Cardiac fibroblast (primary cell): ENCODE measurements around the gene SMYD5.

Source experiments
- DNase-seq, 2 donors: peaks; one replicate each; pipeline versions ENCODE4 v3.0.0 to v3.0.0-alpha.2; 2010; ENCODE audit warnings: low read depth in 2 of 2
- H3K4me3 ChIP-seq, 2 donors: replicated peaks in 1 of 2; 1 replicate in 1 of 2; 2 replicates in 1 of 2; pipeline ENCODE4 v1.5.1; 2011; ENCODE audit warnings: low read depth in 2 of 2, low read length in 2 of 2, mild to moderate bottlenecking in 2 of 2, moderate library complexity in 1 of 2
- TF ChIP-seq, protein P1 (sequence below): IDR thresholded peaks from one replicate; pipeline ENCODE4 v1.5.1; 2011; ENCODE audit warnings: low read depth, mild to moderate bottlenecking, low read length, inconsistent platforms

The SMYD5 gene

DNA sequence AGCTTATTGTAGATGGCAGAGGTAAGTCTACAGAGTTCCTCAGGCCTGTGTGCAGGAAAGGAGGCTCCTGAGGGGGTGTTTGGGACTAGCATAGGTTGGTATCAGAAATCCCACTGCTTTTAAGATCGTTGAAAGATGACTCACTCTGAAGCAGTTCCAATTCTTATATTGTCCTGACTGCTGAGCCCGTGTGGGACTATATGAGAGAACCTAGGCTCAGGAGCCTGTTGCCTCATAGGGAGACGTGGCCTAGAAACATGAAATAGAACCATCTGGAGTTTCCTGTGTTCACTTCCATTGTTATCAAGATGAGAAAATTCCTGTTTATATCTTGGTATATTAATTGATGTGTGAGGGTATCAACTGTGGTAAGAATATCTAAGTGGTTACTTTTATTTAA is 25.7 kb downstream of the SMYD5 start:
- DNase-seq, result peak; percentile 73 to 88
- H3K4me3 ChIP-seq, result no peak overlapping the region
- TF ChIP-seq, protein P1, sequence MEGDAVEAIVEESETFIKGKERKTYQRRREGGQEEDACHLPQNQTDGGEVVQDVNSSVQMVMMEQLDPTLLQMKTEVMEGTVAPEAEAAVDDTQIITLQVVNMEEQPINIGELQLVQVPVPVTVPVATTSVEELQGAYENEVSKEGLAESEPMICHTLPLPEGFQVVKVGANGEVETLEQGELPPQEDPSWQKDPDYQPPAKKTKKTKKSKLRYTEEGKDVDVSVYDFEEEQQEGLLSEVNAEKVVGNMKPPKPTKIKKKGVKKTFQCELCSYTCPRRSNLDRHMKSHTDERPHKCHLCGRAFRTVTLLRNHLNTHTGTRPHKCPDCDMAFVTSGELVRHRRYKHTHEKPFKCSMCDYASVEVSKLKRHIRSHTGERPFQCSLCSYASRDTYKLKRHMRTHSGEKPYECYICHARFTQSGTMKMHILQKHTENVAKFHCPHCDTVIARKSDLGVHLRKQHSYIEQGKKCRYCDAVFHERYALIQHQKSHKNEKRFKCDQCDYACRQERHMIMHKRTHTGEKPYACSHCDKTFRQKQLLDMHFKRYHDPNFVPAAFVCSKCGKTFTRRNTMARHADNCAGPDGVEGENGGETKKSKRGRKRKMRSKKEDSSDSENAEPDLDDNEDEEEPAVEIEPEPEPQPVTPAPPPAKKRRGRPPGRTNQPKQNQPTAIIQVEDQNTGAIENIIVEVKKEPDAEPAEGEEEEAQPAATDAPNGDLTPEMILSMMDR, result no peak

DNA sequence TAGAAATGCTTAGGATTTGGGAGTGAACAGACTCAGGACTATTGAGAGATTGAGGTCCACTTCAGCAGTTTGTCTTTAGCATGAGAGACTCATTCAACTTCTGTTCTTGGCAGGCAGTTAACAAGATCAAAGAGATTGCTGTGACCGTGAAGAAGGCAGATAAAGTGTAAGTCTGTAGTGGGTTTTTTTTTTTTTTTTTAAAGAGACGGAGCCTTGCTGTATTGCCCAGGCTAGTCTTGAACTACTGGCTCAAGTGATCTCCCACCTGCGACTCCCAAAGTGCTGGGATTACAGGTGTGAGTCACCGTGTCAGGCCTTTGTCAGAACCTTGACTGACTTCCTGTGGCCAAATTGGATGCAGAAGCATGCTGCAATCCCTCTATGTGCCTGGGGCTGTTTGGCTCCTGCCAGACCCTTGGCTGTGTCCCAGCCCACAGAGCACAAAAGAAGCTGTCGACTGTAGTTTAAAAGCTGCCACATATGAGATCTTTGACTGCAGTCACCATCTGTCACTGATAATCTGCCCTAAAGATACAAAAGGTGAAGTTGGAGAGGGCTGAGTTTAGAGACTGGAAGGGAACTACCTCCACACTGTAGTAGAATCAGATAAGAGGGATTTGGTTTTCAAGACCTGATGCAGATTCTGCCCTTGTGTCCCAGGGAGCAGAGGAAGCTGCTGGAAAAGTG is 30.0 kb downstream of the SMYD5 start:
- TF ChIP-seq, protein P1, result no peak
- DNase-seq, result peak; percentile 63 to 66
- H3K4me3 ChIP-seq, result no peak overlapping the region

DNA sequence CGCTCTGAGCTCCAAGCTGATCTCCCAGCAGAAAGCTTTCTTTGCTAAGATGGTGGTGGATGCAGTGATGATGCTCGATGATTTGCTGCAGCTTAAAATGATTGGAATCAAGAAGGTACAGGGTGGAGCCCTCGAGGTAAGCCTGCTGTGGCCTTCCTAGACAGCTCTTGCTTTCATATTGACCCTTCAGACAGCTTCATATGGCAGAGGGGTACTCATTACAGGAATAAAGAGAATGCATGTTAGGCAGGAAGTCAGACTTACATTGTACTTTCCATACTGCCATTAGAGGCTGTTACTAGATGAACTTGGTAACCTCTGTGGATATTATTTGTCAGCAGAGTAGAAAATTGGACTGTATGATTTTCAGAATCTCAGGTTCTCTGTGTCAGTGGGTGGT is 30.5 kb downstream of the SMYD5 start:
- DNase-seq, result no peak
- H3K4me3 ChIP-seq, result no peak overlapping the region
- TF ChIP-seq, protein P1, result no peak

- H3K4me3 ChIP-seq, result no peak overlapping the region
- no peak for DNase-seq
- TF ChIP-seq, protein P1, result no peak
Measured at GRCh38 chr2:73246850-73247249, 32.8 kb downstream of the SMYD5 start.

DNA sequence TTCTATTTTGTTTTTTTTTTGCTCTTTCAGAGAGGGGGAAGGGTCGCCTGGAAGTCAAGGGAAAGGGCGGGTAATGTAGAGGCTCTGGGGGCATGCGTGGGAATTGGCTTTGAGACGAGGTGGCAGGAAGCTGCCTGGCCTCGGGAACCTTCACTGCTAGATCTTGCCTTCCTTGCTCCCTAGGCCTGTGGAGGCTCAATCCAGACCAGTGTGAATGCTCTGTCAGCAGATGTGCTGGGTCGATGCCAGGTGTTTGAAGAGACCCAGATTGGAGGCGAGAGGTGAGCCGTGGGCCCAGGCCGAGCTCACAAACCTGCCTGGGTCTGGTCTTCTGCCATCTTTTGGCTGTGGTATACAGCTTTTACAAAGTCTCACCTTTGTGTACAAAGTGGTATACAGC is 35.6 kb downstream of the SMYD5 start:
- TF ChIP-seq, protein P1, result no peak
- DNase-seq, result no peak
- H3K4me3 ChIP-seq, result no peak overlapping the region

DNA sequence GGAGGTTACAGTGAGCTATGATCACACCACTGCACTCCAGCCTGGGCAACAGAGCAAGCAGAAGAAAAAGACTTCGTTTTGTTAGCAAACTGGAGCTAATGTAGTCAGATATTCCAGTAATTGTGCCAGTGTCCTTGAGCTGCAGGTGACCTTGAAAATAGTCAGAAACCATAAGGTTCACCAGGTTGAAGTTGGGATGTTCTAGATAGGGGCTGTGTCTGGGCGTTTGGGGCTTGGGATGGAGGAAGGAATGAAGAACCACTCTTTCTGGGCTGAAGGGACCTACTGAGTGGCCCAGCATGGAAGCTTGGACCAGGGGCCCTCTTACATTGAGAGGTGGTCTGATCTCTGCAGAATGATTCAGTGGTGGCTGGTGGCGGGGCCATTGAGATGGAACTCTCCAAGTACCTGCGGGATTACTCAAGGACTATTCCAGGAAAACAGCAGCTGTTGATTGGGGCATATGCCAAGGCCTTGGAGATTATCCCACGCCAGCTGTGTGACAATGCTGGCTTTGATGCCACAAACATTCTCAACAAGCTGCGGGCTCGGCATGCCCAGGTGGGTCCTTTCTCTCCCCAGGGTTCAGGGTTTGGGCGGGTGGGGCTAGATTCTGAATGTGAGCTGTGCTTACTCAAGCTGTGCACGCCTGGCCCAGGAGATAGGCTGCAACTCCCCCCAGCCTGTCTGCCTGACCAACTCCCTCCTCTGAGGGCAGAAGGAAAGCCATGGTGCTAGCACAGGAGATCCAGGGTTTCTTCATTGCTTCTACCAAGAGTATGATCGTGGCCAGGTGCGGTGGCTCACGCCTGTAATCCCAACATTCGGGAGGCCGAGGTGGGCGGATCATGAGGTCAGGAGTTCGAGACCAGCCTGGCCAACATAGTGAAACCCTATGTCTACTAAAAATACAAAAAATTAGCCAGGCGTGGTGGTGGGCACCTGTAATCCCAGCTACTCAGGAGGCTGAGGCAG is 37.1 kb downstream of the SMYD5 start:
- TF ChIP-seq, protein P1, result no peak
- DNase-seq, result no peak
- no peak overlapping the region for H3K4me3 ChIP-seq
